HUDEP-2 (cell line): ENCODE results near the gene KLF13.

Experiments
- DNase-seq, 76 experiments: peaks; one replicate each; lab custom pipeline; 2025; ENCODE audit not compliant: unreplicated experiment in 76 of 76; lab: John Stamatoyannopoulos, UW

The KLF13 gene

GRCh38 chr15:31330836-31331235 is 4.2 kb downstream of the KLF13 start:
- no peak for DNase-seq

GRCh38 chr15:31331389-31331788 is 4.8 kb downstream of the KLF13 start:
- no peak for DNase-seq

GRCh38 chr15:31332020-31332680 is 5.5 kb downstream of the KLF13 start:
- DNase-seq: peak in 1 of 76 experiments; percentile 16

GRCh38 chr15:31332681-31333071 is 6.0 kb downstream of the KLF13 start:
- DNase-seq: no peak

- no peak for DNase-seq
Measured at GRCh38 chr15:31333119-31333518, 6.5 kb downstream of the KLF13 start.

- no peak for DNase-seq
Measured at GRCh38 chr15:31333820-31334219, 7.2 kb downstream of the KLF13 start.

- no peak for DNase-seq
Measured at GRCh38 chr15:31335989-31336592, 9.5 kb downstream of the KLF13 start.

- DNase-seq: no peak
Measured at GRCh38 chr15:31336593-31337295, 10.1 kb downstream of the KLF13 start.

- DNase-seq: no peak
Measured at GRCh38 chr15:31337352-31338031, 10.9 kb downstream of the KLF13 start.

- DNase-seq: peak in 54 of 76 experiments; percentile 5 to 71 (median 31)
Measured at GRCh38 chr15:31338318-31338878, 11.8 kb downstream of the KLF13 start.

- peak in 30 of 76 experiments; percentile 15 to 66 (median 29) for DNase-seq
Measured at GRCh38 chr15:31338879-31339557, 12.4 kb downstream of the KLF13 start.

- DNase-seq: no peak
Measured at GRCh38 chr15:31339558-31339895, 12.9 kb downstream of the KLF13 start.

GRCh38 chr15:31340047-31340446 is 13.4 kb downstream of the KLF13 start:
- DNase-seq: no peak

GRCh38 chr15:31340592-31340991 is 14.0 kb downstream of the KLF13 start:
- DNase-seq: no peak

GRCh38 chr15:31341071-31341470 is 14.4 kb downstream of the KLF13 start:
- DNase-seq: no peak

- DNase-seq: no peak
Measured at GRCh38 chr15:31341496-31342195, 15.0 kb downstream of the KLF13 start.

GRCh38 chr15:31342381-31342780 is 15.7 kb downstream of the KLF13 start:
- DNase-seq: no peak

- DNase-seq: no peak
Measured at GRCh38 chr15:31342781-31343626, 16.4 kb downstream of the KLF13 start.

GRCh38 chr15:31343831-31344230 is 17.2 kb downstream of the KLF13 start:
- no peak for DNase-seq
